COLO668 (cell line): ENCODE measurements around the gene PRAMEF11.
"Not testable (repeated sequence)": the region's sequence is repeated elsewhere in the genome, so short reads cannot be mapped to it uniquely, and the experiment has no call there.

Source experiments
- DNase-seq: peaks from one replicate; lab custom pipeline; 2025; ENCODE audit not compliant: unreplicated experiment; lab: John Stamatoyannopoulos, UW

PRAMEF11 gene

GRCh38 chr1:12831310-12831709 is at the start of gene PRAMEF11:
Gene PRAMEF11 (minus strand): TSS chr1:12831410. CDS start chr1:12828789, 2,621 bp downstream.
- not testable (repeated sequence) for DNase-seq

- DNase-seq: not testable (repeated sequence)
Observed at GRCh38 chr1:12878453-12878852, 47.2 kb upstream of the PRAMEF11 start.

- not testable (repeated sequence) for DNase-seq
Observed at GRCh38 chr1:12863131-12863880, 32.1 kb upstream of the PRAMEF11 start.

DNA sequence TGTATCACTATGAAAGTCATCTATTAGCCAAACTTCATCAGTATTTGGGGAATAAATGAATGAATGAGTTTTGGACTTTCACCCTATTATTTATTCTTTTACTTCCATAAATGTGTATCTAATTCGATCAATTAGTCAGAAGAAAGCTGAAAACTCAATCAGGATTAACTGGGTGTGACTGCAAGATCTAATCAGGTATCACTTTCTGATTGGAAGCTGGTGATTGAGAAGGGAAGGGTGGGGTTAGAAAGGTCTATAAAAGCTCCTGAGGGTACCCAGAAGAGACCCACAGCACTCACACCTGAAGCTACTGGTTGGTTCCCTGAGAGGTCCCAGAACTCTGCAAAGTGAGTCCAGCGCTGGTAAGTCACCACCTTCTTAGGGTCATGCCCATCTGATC is 25.6 kb upstream of the PRAMEF11 start, which contains the start of gene PRAMEF2:
TSS of gene PRAMEF2 (plus strand) at position 301 of the 400 bp plus-strand sequence. CDS start 1,924 bp downstream, outside the sequence.
- not testable (repeated sequence) for DNase-seq

GRCh38 chr1:12851779-12852178 is 20.6 kb upstream of the PRAMEF11 start:
- no peak for DNase-seq

GRCh38 chr1:12848620-12849019 is 17.4 kb upstream of the PRAMEF11 start, which contains the start of gene HNRNPCL1:
Gene HNRNPCL1 (minus strand): TSS chr1:12848720. CDS start chr1:12848289, 431 bp downstream.
- not testable (repeated sequence) for DNase-seq

- not testable (repeated sequence) for DNase-seq
Observed at GRCh38 chr1:12833251-12833650, 2.0 kb upstream of the PRAMEF11 start.

DNA sequence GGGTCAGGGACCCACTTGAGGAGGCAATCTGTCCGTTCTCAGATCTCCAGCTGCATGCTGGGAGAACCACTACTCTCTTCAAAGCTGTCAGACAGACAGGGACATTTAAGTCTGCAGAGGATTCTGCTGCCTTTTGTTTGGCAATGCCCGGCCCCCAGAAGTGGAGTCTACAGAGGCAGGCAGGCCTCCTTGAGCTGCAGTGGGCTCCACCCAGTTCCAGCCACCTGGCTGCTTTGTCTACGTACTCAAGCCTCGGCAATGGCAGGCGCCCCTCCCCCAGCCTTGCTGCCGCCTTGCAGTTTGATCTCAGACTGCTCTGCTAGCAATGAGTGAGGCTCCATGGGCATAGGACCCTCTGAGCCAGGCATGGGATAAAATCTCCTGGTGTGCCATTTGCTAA is 12.1 kb downstream of the PRAMEF11 start:
- not testable (repeated sequence) for DNase-seq

- DNase-seq: no peak
Observed at GRCh38 chr1:12811409-12811784, 19.8 kb downstream of the PRAMEF11 start.

GRCh38 chr1:12810691-12811408 is 20.4 kb downstream of the PRAMEF11 start:
- no peak for DNase-seq

DNA sequence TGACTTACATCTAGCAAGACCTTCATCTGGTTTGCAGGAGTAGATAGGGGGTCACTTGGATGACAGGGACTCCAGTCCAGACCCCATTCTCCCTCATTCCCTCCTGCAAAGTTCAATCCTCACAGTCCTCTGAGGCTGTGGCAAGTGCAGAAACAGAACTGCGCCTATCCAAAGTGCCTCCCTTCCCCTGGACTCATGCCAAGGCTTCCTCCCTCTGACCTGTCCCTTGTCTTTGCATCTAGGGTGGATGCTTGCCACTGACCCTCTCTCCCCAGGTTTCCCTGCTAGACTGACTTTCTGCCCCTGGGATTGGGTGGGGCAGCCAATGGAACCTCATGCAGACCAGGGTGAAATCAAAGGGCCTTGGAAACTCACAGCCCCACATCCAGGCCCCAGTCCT is 21.3 kb downstream of the PRAMEF11 start:
- DNase-seq: no peak

- DNase-seq: no peak
Observed at GRCh38 chr1:12799730-12800129, 31.5 kb downstream of the PRAMEF11 start.

GRCh38 chr1:12798911-12799310 is 32.3 kb downstream of the PRAMEF11 start:
- no peak for DNase-seq

- DNase-seq: not testable (repeated sequence)
Observed at GRCh38 chr1:12791097-12791496, 40.1 kb downstream of the PRAMEF11 start, which contains the start of gene PRAMEF1. Gene PRAMEF1 (plus strand): TSS chr1:12791397. CDS start chr1:12793228, 1,831 bp downstream.

- DNase-seq: not testable (repeated sequence)
Observed at GRCh38 chr1:12784729-12785128, 46.5 kb downstream of the PRAMEF11 start.

- DNase-seq: peak; percentile 27
Observed at GRCh38 chr1:12783783-12784182, 47.4 kb downstream of the PRAMEF11 start.

- peak; percentile 32 for DNase-seq
Observed at GRCh38 chr1:12781488-12781887, 49.7 kb downstream of the PRAMEF11 start.

DNA sequence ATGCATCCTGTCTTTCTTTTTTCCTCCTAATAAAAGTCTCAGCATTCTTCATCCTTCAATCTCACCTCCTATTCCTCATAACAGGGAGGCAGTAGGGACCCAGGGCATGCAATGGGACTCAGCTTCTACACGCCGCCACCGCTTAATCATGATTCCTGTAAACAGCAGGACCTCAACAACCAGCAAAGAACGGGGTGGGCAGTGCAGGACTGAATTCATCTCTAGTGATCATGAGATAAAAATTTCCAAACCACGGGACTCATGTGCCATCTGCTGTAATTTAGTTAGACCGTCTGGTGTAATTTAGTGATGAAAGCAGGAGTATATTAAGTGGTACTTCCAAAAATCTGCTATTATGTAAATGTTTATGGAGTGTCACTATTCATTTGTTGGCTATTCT is 52.3 kb downstream of the PRAMEF11 start:
- DNase-seq: no peak

DNA sequence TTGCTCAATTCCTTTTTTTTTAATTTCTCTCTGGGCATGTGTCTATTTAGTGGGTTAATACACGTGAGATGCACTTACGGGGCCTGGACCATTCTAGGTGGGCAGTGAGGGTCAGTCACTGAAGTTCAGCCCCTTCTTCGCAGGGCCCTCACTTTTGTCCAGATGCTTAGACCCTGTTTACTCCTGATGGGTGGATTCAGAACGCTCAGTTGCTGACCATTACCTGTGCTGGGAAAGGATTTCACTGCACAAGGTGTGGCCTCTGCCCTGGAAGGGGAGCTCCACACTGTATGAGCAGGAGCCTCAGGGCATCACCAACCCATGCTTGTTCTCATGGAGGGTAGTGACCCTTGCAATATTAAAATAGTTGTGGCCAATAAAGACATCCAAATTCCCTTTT is 53.1 kb downstream of the PRAMEF11 start:
- DNase-seq: no peak

DNA sequence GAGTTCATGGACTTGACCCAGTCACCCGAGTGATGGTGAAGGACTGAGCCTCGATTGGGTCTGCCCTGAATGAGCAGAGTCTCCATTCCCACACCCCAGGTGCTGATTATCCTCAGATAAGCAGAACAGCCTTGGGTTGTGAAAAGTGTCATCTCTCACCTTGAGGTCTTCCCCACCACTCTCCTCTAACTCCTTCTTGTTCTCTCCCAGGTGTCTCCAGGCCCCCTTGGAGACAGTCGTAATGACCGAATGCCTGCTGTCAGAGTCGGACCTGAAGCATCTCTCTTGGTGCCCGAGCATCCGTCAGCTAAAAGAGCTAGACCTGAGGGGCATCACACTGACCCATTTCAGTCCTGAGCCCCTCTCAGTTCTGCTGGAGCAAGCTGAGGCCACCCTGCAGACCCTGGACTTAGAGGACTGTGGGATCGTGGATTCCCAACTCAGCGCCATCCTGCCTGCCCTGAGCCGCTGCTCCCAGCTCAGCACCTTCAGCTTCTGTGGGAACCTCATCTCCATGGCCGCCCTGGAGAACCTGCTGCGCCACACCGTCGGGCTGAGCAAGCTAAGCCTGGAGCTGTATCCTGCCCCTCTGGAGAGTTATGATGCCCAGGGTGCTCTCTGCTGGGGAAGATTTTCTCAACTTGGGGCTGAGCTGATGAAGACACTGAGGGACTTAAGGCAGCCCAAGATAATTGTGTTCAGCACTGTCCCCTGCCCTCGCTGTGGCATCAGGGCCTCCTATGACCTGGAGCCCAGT is 54.2 kb downstream of the PRAMEF11 start:
- no peak for DNase-seq

DNA sequence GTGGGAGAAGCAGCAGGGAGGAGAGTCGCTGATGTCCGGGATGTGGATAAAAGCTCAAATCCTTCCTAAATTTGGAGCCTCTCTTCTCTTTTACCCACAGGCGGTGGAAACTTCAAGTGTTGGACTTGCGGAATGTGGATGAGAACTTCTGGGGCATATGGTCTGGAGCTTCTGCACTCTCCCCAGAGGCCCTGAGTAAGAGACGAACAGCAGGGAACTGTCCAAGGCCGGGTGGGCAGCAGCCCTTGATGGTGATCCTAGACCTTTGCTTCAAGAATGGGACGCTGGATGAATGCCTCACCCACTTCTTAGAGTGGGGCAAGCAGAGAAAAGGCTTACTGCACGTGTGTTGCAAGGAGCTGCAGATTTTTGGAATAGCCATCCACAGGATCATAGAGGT is 55.8 kb downstream of the PRAMEF11 start:
- DNase-seq: no peak
